Neural cell (in vitro differentiated cells): ENCODE results near the gene TEX47. TPM values are rescaled to one million over a fixed set of nuclear protein-coding genes. Genes with fewer than 3 reads are reported as not detected.

Experiments used
- H2AFZ ChIP-seq: fragments of 200-600, 300-800 bp; sonication (generic), shearing (Covaris generic); 2 replicates; pipeline ENCODE4 v1.6.0; 2014; ENCODE audit warnings: low read depth, mild to moderate bottlenecking, antibody characterized with exemption, low read length, moderate library complexity
- H3F3A ChIP-seq: fragments of 200-600 bp; shearing (Covaris generic); 2 replicates; pipeline ENCODE4 v1.6.1; 2016; ENCODE audit warnings: mild to moderate bottlenecking, moderate library complexity, mixed read lengths, antibody characterized with exemption, low read length; ENCODE audit not compliant: insufficient read depth, poor library complexity, severe bottlenecking
- H3K27ac ChIP-seq: fragments of 200-600, 300-800 bp; sonication (generic), shearing (Covaris generic); 2 replicates; pipeline ENCODE4 v1.5.1; 2014; ENCODE audit warnings: mild to moderate bottlenecking, low read length, moderate library complexity
- H3K27me3 ChIP-seq: fragments of 300-800, 200-600 bp; sonication (generic), shearing (Covaris generic); 2 replicates; pipeline ENCODE4 v1.6.0; 2014; ENCODE audit warnings: mild to moderate bottlenecking, low read depth, low read length, moderate library complexity; ENCODE audit not compliant: insufficient read depth
- H3K36me3 ChIP-seq: fragments of 300-800, 200-600 bp; sonication (generic), shearing (Covaris generic); 2 replicates; pipeline ENCODE4 v1.5.1; 2014; ENCODE audit warnings: mild to moderate bottlenecking, antibody characterized with exemption, low read length, moderate library complexity; ENCODE audit not compliant: insufficient read depth
- H3K4me2 ChIP-seq: fragments of 300-800, 200-600 bp; sonication (generic), shearing (Covaris generic); 2 replicates; pipeline ENCODE4 v1.6.0; 2014; ENCODE audit warnings: mild to moderate bottlenecking, low read length
- H3K4me3 ChIP-seq: fragments of 300-800, 200-600 bp; sonication (generic), shearing (Covaris generic); 2 replicates; pipeline ENCODE4 v1.5.1; 2014; ENCODE audit warnings: mild to moderate bottlenecking, low read length, moderate library complexity
- H3K79me2 ChIP-seq: fragments of 200-600 bp; shearing (Covaris generic); replicated peaks from 2 replicates; pipeline ENCODE4 v1.6.0; 2014; ENCODE audit warnings: mild to moderate bottlenecking, low read length, moderate library complexity; ENCODE audit not compliant: insufficient read depth
- H3K9ac ChIP-seq: fragments of 300-800, 200-600 bp; sonication (generic), shearing (Covaris generic); 2 replicates; pipeline ENCODE4 v1.6.1; 2016; ENCODE audit warnings: mild to moderate bottlenecking, low read length, mixed read lengths
- H3K9me2 ChIP-seq: fragments of 200-600 bp; shearing (Covaris generic); 2 replicates; pipeline ENCODE4 v1.6.1; 2016; ENCODE audit warnings: mild to moderate bottlenecking, low read length, mixed read lengths; ENCODE audit not compliant: insufficient read depth
- H3K9me3 ChIP-seq: fragments of 200-600, 300-800 bp; sonication (generic), shearing (Covaris generic); 2 replicates; pipeline ENCODE4 v1.6.1; 2016; ENCODE audit warnings: mild to moderate bottlenecking, mixed run types, low read length, moderate library complexity, mixed read lengths
- H4K20me1 ChIP-seq: fragments of 200-600 bp; shearing (Covaris generic); 2 replicates; pipeline ENCODE4 v1.6.1; 2016; ENCODE audit warnings: mild to moderate bottlenecking, mixed run types; ENCODE audit not compliant: insufficient read depth
- EP300 ChIP-seq: fragments of 450-650 bp; conservative IDR thresholded peaks from 2 replicates; pipeline ENCODE4 v1.6.1; 2014; ENCODE audit warnings: antibody characterized with exemption, mild to moderate bottlenecking, moderate library complexity; ENCODE audit not compliant: poor library complexity, severe bottlenecking
- EZH2 ChIP-seq: fragments of 200-600, 300-800 bp; shearing (Covaris generic), sonication (generic); IDR thresholded peaks from 2 replicates; pipeline ENCODE4 v1.6.1; 2014; ENCODE audit warnings: antibody characterized with exemption, low read length, borderline replicate concordance, mild to moderate bottlenecking; ENCODE audit not compliant: insufficient read depth, poor library complexity, severe bottlenecking
- MXI1 ChIP-seq: fragments of 450-650 bp; conservative IDR thresholded peaks from 2 replicates; pipeline ENCODE4 v1.6.1; 2014; ENCODE audit warnings: antibody characterized with exemption, mild to moderate bottlenecking; ENCODE audit not compliant: poor library complexity, severe bottlenecking
- POLR2AphosphoS5 ChIP-seq: IDR thresholded peaks from 2 replicates; pipeline ENCODE4 v1.6.1; 2012
- RAD21 ChIP-seq: fragments of 450-650 bp; conservative IDR thresholded peaks from 2 replicates; pipeline ENCODE4 v1.6.1; 2014; ENCODE audit warnings: antibody characterized with exemption, mild to moderate bottlenecking, moderate library complexity
- REST ChIP-seq: IDR thresholded peaks from 2 replicates; pipeline ENCODE4 v1.6.1; 2012; ENCODE audit warnings: borderline replicate concordance
- SMC3 ChIP-seq: fragments of 450-650 bp; conservative IDR thresholded peaks from 2 replicates; pipeline ENCODE4 v1.6.1; 2014; ENCODE audit warnings: antibody characterized with exemption, mild to moderate bottlenecking, moderate library complexity; ENCODE audit not compliant: poor library complexity
- TAF1 ChIP-seq: IDR thresholded peaks from 2 replicates; pipeline ENCODE4 v1.6.1; 2012; ENCODE audit warnings: low read depth
- polyA plus RNA-seq: library from polyadenylated mRNA; depleted of rRNA; stranded (reverse); fragments of >200 nt; gene quantifications from 2 replicates; pipeline ENCODE4 v1.2.3, GENCODE V29; 2014
- TF ChIP-seq, protein P1 (sequence below): fragments of 450-650 bp; IDR thresholded peaks from 2 replicates; pipeline ENCODE4 v1.5.1; 2014; ENCODE audit warnings: antibody characterized with exemption, mild to moderate bottlenecking, moderate library complexity; ENCODE audit not compliant: poor library complexity, severe bottlenecking

The TEX47 gene
- polyA plus RNA-seq, 1 donor from 2014 or later, result not detected

- Histone ChIP-seq H2AFZ (no peak overlapping the region), H3K27me3 (no peaks in the 10 kb centered on the region), H3F3A (no peaks in the 10 kb centered on the region), H3K4me3 (no peak overlapping the region), H3K4me2 (no peak overlapping the region), H3K9ac (no peak overlapping the region), H4K20me1 (no peaks in the 10 kb centered on the region), H3K9me2 (no peaks in the 10 kb centered on the region), H3K36me3 (no peaks in the 10 kb centered on the region), H3K27ac (no peak overlapping the region), H3K79me2 (no peaks in the 10 kb centered on the region), H3K9me3 (no peaks in the 10 kb centered on the region)
- TF ChIP-seq EP300 (no peak), RAD21 (no peak), SMC3 (no peak), EZH2 (no peak), REST (no peak), POLR2AphosphoS5 (no peak), TAF1 (no peak), MXI1 (no peak)
- TF ChIP-seq, protein P1, sequence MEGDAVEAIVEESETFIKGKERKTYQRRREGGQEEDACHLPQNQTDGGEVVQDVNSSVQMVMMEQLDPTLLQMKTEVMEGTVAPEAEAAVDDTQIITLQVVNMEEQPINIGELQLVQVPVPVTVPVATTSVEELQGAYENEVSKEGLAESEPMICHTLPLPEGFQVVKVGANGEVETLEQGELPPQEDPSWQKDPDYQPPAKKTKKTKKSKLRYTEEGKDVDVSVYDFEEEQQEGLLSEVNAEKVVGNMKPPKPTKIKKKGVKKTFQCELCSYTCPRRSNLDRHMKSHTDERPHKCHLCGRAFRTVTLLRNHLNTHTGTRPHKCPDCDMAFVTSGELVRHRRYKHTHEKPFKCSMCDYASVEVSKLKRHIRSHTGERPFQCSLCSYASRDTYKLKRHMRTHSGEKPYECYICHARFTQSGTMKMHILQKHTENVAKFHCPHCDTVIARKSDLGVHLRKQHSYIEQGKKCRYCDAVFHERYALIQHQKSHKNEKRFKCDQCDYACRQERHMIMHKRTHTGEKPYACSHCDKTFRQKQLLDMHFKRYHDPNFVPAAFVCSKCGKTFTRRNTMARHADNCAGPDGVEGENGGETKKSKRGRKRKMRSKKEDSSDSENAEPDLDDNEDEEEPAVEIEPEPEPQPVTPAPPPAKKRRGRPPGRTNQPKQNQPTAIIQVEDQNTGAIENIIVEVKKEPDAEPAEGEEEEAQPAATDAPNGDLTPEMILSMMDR, result no peak
These were observed 3.2 kb downstream of the TEX47 start for GRCh38 chr7:88792361-88792760.

DNA sequence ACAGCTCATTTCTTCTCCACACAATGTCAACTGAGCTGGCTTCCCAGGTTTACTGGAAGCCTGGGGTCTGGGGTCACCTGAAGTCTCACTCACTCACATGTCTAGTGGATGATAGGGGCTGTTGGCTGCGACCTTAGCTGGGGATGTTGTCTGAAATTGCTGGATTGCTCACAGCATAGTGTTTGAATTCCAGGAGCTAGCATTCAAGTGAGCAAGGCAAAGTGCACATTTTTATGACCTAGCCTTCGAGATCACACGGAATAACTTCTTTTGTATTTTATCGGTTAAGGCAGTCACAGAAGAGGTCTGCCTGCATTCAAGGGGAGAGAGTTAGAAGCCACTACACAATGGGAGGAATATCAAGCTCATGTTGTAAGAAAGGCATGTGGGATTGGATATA, 3.6 kb downstream of the TEX47 start:
- no peaks in the 10 kb centered on the region for H3K9me3 ChIP-seq
- H3K36me3 ChIP-seq, result no peaks in the 10 kb centered on the region
- TF ChIP-seq EP300 (no peak), TAF1 (no peak), EZH2 (no peak), RAD21 (no peak), MXI1 (no peak), REST (no peak), SMC3 (no peak), POLR2AphosphoS5 (no peak)
- TF ChIP-seq, protein P1, result no peak
- H3K4me2 ChIP-seq, result no peak overlapping the region
- no peak overlapping the region for H3K9ac ChIP-seq
- no peaks in the 10 kb centered on the region for H4K20me1 ChIP-seq
- H3K4me3 ChIP-seq, result no peak overlapping the region
- H3K27me3 ChIP-seq, result no peaks in the 10 kb centered on the region
- H3K27ac ChIP-seq, result no peak overlapping the region
- H3F3A ChIP-seq, result no peaks in the 10 kb centered on the region
- no peaks in the 10 kb centered on the region for H3K9me2 ChIP-seq
- H3K79me2 ChIP-seq, result no peaks in the 10 kb centered on the region
- no peak overlapping the region for H2AFZ ChIP-seq
